Mesenchymal stem cell (in vitro differentiated cells and primary cell): ENCODE measurements around the gene RAB43.
"Not testable (repeated sequence)": the region's sequence is repeated elsewhere in the genome, so short reads cannot be mapped to it uniquely, and the experiment has no call there.

Experiments used
- DNase-seq: peaks from one replicate; pipeline ENCODE4 v3.0.0-alpha.2; 2013
- H2AFZ ChIP-seq: one replicate; pipeline ENCODE4 v1.6.1; 2013; ENCODE audit warnings: low read depth, mild to moderate bottlenecking, control low read depth, inconsistent platforms, low read length, moderate library complexity
- H2AK5ac ChIP-seq: 2 replicates; pipeline ENCODE4 v1.6.1; 2013; ENCODE audit warnings: low read length, moderate library complexity, mild to moderate bottlenecking, inconsistent platforms; ENCODE audit not compliant: severe bottlenecking
- H2BK120ac ChIP-seq: one replicate; pipeline ENCODE4 v1.6.1; 2013; ENCODE audit warnings: low read depth, mild to moderate bottlenecking, inconsistent platforms, low read length, moderate library complexity
- H2BK12ac ChIP-seq, 2 experiments: one replicate each; pipeline ENCODE4 v1.6.1; 2013; ENCODE audit warnings: inconsistent platforms in 2 of 2, low read length in 2 of 2, mild to moderate bottlenecking in 2 of 2, moderate library complexity in 2 of 2, control low read depth in 1 of 2
- H2BK15ac ChIP-seq: one replicate; pipeline ENCODE4 v1.6.1; 2013; ENCODE audit warnings: mild to moderate bottlenecking, low read depth, inconsistent platforms; ENCODE audit not compliant: poor library complexity, severe bottlenecking
- H2BK5ac ChIP-seq: 2 replicates; pipeline ENCODE4 v1.6.1; 2013; ENCODE audit warnings: low read depth, mild to moderate bottlenecking, low read length, control low read depth, inconsistent platforms; ENCODE audit not compliant: poor library complexity, severe bottlenecking
- H3K14ac ChIP-seq, 2 experiments: one replicate each; pipeline ENCODE4 v1.6.1; 2013; ENCODE audit warnings: inconsistent platforms in 2 of 2, low read length in 2 of 2, control low read depth in 1 of 2, mild to moderate bottlenecking in 1 of 2, moderate library complexity in 1 of 2
- H3K18ac ChIP-seq, 2 experiments: one replicate each; pipeline ENCODE4 v1.6.1; 2013; ENCODE audit warnings: inconsistent platforms in 2 of 2, low read length in 2 of 2, control low read depth in 1 of 2, low read depth in 1 of 2, mild to moderate bottlenecking in 1 of 2
- H3K23ac ChIP-seq, 2 experiments: one replicate each; pipeline ENCODE4 v1.6.1; 2013; ENCODE audit warnings: inconsistent platforms in 2 of 2, low read length in 2 of 2, mild to moderate bottlenecking in 2 of 2, moderate library complexity in 2 of 2, control low read depth in 1 of 2
- H3K27ac ChIP-seq: 2 replicates; pipeline ENCODE4 v1.5.1; 2013; ENCODE audit warnings: mild to moderate bottlenecking, moderate library complexity, low read length, control low read depth, inconsistent platforms; ENCODE audit not compliant: poor library complexity, severe bottlenecking
- H3K27me3 ChIP-seq, 2 experiments: 2 replicates each; pipeline versions ENCODE4 v1.6.1 to v1.7.0; 2013; ENCODE audit warnings: low read length in 2 of 2, mild to moderate bottlenecking in 2 of 2, moderate library complexity in 2 of 2, control low read depth in 1 of 2, inconsistent platforms in 1 of 2; ENCODE audit not compliant: control insufficient read depth in 1 of 2, insufficient read depth in 1 of 2
- H3K36me3 ChIP-seq, 2 experiments: 2 replicates each; pipeline versions ENCODE4 v1.6.1 to v1.7.0; 2013; ENCODE audit warnings: low read length in 2 of 2, control low read depth in 1 of 2, inconsistent platforms in 1 of 2, low read depth in 1 of 2, mild to moderate bottlenecking in 1 of 2; ENCODE audit not compliant: insufficient read depth in 2 of 2, control insufficient read depth in 1 of 2
- H3K4ac ChIP-seq, 2 experiments: one replicate each; pipeline ENCODE4 v1.6.1; 2013; ENCODE audit warnings: inconsistent platforms in 2 of 2, low read length in 2 of 2, mild to moderate bottlenecking in 2 of 2, moderate library complexity in 2 of 2, control low read depth in 1 of 2, low read depth in 1 of 2
- H3K4me1 ChIP-seq: 2 replicates; pipeline ENCODE4 v1.6.1; 2013; ENCODE audit warnings: low read depth, low read length, control low read depth; ENCODE audit not compliant: control insufficient read depth, insufficient read depth
- H3K4me2 ChIP-seq: 2 replicates; pipeline ENCODE4 v1.6.1; 2013; ENCODE audit warnings: low read length, mild to moderate bottlenecking, inconsistent platforms; ENCODE audit not compliant: poor library complexity, severe bottlenecking
- H3K4me3 ChIP-seq, 2 experiments: 2 replicates each; pipeline versions ENCODE4 v1.5.1 to v1.7.0; 2013; ENCODE audit warnings: low read length in 2 of 2, mild to moderate bottlenecking in 2 of 2, control low read depth in 1 of 2, low read depth in 1 of 2; ENCODE audit not compliant: insufficient read depth in 1 of 2
- H3K79me1 ChIP-seq: replicated peaks from 2 replicates; pipeline ENCODE4 v1.6.1; 2013; ENCODE audit warnings: mild to moderate bottlenecking, control low read depth, low read length, inconsistent platforms; ENCODE audit not compliant: poor library complexity, severe bottlenecking
- H3K9ac ChIP-seq: 2 replicates; pipeline ENCODE4 v1.7.0; 2013; ENCODE audit warnings: mild to moderate bottlenecking, low read length, moderate library complexity
- H3K9me3 ChIP-seq: 2 replicates; pipeline ENCODE4 v1.7.0; 2013; ENCODE audit warnings: mild to moderate bottlenecking, low read length; ENCODE audit not compliant: control insufficient read depth
- H4K8ac ChIP-seq: one replicate; pipeline ENCODE4 v1.6.1; 2013; ENCODE audit warnings: inconsistent platforms, mild to moderate bottlenecking, low read length, moderate library complexity
- H4K91ac ChIP-seq: one replicate; pipeline ENCODE4 v1.6.1; 2013; ENCODE audit warnings: mild to moderate bottlenecking, low read length, inconsistent platforms
- WGBS: methylation state at CpG from one replicate; pipeline ENCODE4 v1.1.7; 2013; ENCODE audit warnings: mixed read lengths; 5-methylcytosine and 5-hydroxymethylcytosine counted together

The RAB43 gene

DNA sequence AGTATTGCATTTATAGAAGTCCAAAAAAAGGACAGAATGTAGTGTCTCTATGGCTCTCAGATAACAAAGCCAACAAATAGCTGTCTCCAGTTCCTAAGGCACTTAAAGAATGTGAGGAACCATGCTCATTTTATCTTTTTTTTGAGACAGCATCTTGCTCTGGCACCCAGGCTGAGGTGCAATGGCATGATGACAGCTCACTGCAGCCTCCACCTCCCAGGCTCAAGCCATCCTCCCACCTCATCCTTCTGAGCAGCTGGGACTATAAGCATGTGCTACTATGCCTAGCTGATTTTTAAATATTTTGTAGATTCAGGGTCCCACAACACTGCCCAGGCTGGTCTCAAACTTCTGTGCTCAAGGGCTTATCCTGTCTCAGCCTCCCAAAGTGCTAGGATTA, 23.2 kb upstream of the RAB43 start:
- H2BK5ac ChIP-seq, result no peak overlapping the region
- H3K4me2 ChIP-seq, result no peak overlapping the region
- no peaks in the 10 kb centered on the region for H3K27me3 ChIP-seq
- H2BK15ac ChIP-seq, result no peak overlapping the region
- H4K91ac ChIP-seq, result no peak overlapping the region
- H3K4me1 ChIP-seq, result no peaks in the 10 kb centered on the region
- H2BK12ac ChIP-seq, result no peak overlapping the region
- H3K18ac ChIP-seq, result no peak overlapping the region
- H3K9ac ChIP-seq, result no peak overlapping the region
- no peak for DNase-seq
- no peak overlapping the region for H2BK120ac ChIP-seq
- H3K79me1 ChIP-seq, result peaks cover 5% of the 10 kb centered on the region
- no peaks in the 10 kb centered on the region for H3K9me3 ChIP-seq
- H2AFZ ChIP-seq, result no peak overlapping the region
- no peak overlapping the region for H3K23ac ChIP-seq
- no peak overlapping the region for H2AK5ac ChIP-seq
- no peak overlapping the region for H3K4me3 ChIP-seq
- H3K14ac ChIP-seq, result no peak overlapping the region
- no peak overlapping the region for H3K27ac ChIP-seq
- H4K8ac ChIP-seq, result no peak overlapping the region
- peaks cover 30 to 64% of the 10 kb centered on the region in 2 experiments for H3K36me3 ChIP-seq
- H3K4ac ChIP-seq, result no peak overlapping the region

DNA sequence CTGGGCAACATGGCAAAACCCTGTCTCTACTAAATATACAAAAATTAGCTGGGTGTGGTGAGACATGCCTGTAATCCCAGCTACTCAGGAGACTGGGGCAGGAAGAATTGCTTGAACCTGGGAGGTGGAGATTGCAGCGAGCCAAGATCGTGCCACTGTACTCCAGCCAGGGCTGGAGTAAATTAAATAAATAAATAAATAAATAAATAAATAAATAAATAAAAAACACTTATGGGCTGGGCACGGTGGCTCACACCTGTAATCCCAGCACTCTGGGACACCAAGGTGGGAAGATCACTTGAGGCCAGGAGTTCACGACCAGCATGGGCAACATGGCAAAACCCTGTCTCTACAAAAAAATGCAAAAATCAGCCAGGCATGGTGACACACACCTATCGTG, 19.4 kb upstream of the RAB43 start:
- not testable (repeated sequence) for H2BK5ac ChIP-seq, DNase-seq, H4K8ac ChIP-seq, H3K4me2 ChIP-seq, H3K4ac ChIP-seq, H3K4me3 ChIP-seq, H2AFZ ChIP-seq, H4K91ac ChIP-seq, H3K14ac ChIP-seq, H2BK12ac ChIP-seq, H2AK5ac ChIP-seq, H3K18ac ChIP-seq, H2BK15ac ChIP-seq, H3K9me3 ChIP-seq, H3K9ac ChIP-seq, H3K23ac ChIP-seq, H3K27me3 ChIP-seq, H3K4me1 ChIP-seq, H3K27ac ChIP-seq, H2BK120ac ChIP-seq, H3K79me1 ChIP-seq
- WGBS, result 92% methylated on average over 3 of the region's 5 CpGs
- peaks cover 42 to 55% of the 10 kb centered on the region in 2 experiments for H3K36me3 ChIP-seq

DNA sequence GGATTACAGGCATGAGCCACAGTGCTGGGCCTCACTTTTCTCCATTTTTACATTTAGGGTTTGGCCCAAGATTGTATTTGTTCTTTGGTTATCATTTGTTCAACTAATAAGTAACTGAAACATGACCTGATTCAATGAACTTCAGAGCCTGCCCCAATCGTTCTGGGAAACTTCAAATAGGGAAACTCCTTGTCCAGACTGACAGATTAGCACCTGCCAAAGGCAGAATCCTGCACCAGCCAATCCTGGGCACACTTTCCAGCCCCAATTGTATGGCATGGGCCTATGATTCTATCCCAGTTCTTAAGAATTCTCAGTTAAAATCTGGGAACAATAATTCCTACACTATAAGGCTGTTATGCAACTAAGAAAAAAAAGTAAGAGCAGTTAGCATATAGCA, 18.3 kb upstream of the RAB43 start:
- Histone ChIP-seq H3K4ac (no peak overlapping the region), H3K4me1 (no peaks in the 10 kb centered on the region), H3K79me1 (no peaks in the 10 kb centered on the region), H4K91ac (no peak overlapping the region), H3K4me2 (no peak overlapping the region), H3K27ac (no peak overlapping the region), H2AFZ (no peak overlapping the region), H3K18ac (no peak overlapping the region), H3K9me3 (no peaks in the 10 kb centered on the region), H3K9ac (no peak overlapping the region), H2BK5ac (no peak overlapping the region), H2BK12ac (no peak overlapping the region), H2BK15ac (no peak overlapping the region), H3K36me3 (peaks cover 40 to 53% of the 10 kb centered on the region in 2 experiments), H3K27me3 (no peaks in the 10 kb centered on the region), H3K14ac (no peak overlapping the region), H4K8ac (no peak overlapping the region), H2BK120ac (no peak overlapping the region), H3K23ac (no peak overlapping the region), H2AK5ac (no peak overlapping the region), H3K4me3 (no peak overlapping the region)
- no peak for DNase-seq
- WGBS, result 68% methylated on average over 1 of the region's 1 CpG

DNA sequence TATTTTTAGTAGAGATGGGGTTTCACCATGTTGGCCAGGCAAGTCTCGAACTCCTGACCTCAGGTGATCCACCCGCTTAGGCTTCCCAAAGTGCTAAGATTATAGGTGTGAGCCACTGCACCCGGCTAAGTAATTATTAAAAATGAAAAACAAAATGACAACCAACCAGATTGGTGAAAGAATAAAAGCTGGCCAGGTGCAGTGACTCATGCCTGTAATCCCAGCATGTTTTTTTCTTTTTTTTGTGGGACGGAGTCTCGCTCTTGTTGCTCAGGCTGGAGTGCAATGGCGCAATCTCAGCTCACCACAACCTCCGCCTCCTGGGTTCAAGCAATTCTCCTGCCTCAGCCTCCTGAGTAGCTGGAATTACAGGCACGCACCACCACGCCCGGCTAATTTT, 14.7 kb upstream of the RAB43 start:
- not testable (repeated sequence) for H3K4me2 ChIP-seq, H2AK5ac ChIP-seq, H3K9me3 ChIP-seq, H2AFZ ChIP-seq, H3K27me3 ChIP-seq, H2BK120ac ChIP-seq, H3K18ac ChIP-seq, H3K79me1 ChIP-seq, H3K4me1 ChIP-seq, H3K27ac ChIP-seq, H3K4me3 ChIP-seq, H2BK15ac ChIP-seq, H3K23ac ChIP-seq, DNase-seq, H3K9ac ChIP-seq, H2BK5ac ChIP-seq, H2BK12ac ChIP-seq, H4K91ac ChIP-seq, H3K4ac ChIP-seq, H4K8ac ChIP-seq, H3K14ac ChIP-seq
- 95% methylated on average over 10 of the region's 10 CpGs for WGBS
- peaks cover 61 to 62% of the 10 kb centered on the region in 2 experiments for H3K36me3 ChIP-seq
